KOPT-K1 (cell line): ENCODE data around the gene SKIC8.

ENCODE experiments used
- H3K27ac ChIP-seq: fragments of 200-600 bp; sonication (generic); 2 replicates; pipeline ENCODE4 v1.5.1; 2016; ENCODE audit warnings: antibody characterized with exemption, mild to moderate bottlenecking, low read depth, low read length; ENCODE audit not compliant: poor library complexity, severe bottlenecking
- H3K36me3 ChIP-seq: fragments of 200-600 bp; sonication (generic); 2 replicates; pipeline ENCODE4 v1.5.1; 2017; ENCODE audit warnings: antibody characterized with exemption, mild to moderate bottlenecking, low read length, moderate library complexity; ENCODE audit not compliant: insufficient read depth
- H3K9me3 ChIP-seq: fragments of 200-600 bp; sonication (generic); 2 replicates; pipeline ENCODE4 v1.5.1; 2017; ENCODE audit warnings: antibody characterized with exemption, low read length, mild to moderate bottlenecking; ENCODE audit not compliant: insufficient read depth, poor library complexity, severe bottlenecking

The SKIC8 gene

GRCh38 chr15:78325092-78325843 lies 25.9 kb upstream of the SKIC8 start:
- H3K9me3 ChIP-seq = no peaks in the 10 kb centered on the region
- no peaks in the 10 kb centered on the region for H3K36me3 ChIP-seq
- no peak overlapping the region for H3K27ac ChIP-seq

- H3K9me3 ChIP-seq = no peaks in the 10 kb centered on the region
- H3K27ac ChIP-seq = no peak overlapping the region
- no peaks in the 10 kb centered on the region for H3K36me3 ChIP-seq
These were observed 24.7 kb upstream of the SKIC8 start for GRCh38 chr15:78324144-78324543.

- no peak overlapping the region for H3K27ac ChIP-seq
- no peaks in the 10 kb centered on the region for H3K36me3 ChIP-seq
- H3K9me3 ChIP-seq = no peaks in the 10 kb centered on the region
These were observed 24.3 kb upstream of the SKIC8 start for GRCh38 chr15:78323693-78324092.

DNA sequence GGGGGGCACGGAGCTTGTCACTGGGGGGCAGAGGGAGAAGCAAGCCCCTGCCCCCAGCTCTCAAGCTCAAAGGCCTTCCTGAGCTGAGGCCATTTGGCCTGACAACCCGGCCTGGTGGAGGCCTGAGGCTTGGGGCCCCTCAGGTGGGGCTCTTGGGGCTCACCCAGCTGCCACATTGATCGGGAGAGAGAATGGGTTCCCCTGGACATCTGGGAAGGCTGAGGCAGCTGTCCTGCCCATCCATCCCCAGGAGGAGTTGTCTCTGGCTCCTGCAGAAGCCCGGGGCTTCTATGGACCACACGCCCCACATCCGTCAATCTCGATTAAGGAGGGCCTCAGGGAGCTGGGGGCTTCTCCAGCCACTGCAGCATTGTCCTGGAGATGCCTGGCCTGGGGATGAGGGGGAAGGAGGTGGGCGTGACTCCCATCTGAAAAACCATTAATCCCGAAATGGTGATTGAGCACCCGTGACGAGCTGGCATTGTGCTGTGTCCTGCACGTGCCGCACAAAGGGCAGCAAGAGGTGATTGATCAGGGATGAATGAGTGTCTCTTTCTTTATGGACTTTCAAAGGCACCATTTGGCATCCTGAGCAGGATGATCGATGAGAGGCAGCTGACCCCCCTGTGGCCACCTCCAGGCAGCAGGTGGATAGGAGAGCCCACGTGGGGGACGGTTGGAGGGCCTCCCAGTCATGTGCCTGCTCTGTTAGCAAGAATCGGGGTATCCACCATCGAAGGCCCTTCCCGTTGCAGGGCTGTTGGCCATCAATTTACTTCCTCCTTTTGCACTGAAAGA lies 23.5 kb upstream of the SKIC8 start:
- no peak overlapping the region for H3K27ac ChIP-seq
- no peaks in the 10 kb centered on the region for H3K36me3 ChIP-seq
- no peaks in the 10 kb centered on the region for H3K9me3 ChIP-seq

- H3K27ac ChIP-seq = no peak overlapping the region
- no peaks in the 10 kb centered on the region for H3K36me3 ChIP-seq
- H3K9me3 ChIP-seq = no peaks in the 10 kb centered on the region
These were observed 22.8 kb upstream of the SKIC8 start for GRCh38 chr15:78322243-78322642.

- Histone ChIP-seq H3K27ac (no peak overlapping the region), H3K36me3 (no peaks in the 10 kb centered on the region), H3K9me3 (no peaks in the 10 kb centered on the region)
These were observed 22.4 kb upstream of the SKIC8 start for GRCh38 chr15:78321786-78322185.

- H3K27ac ChIP-seq = no peak overlapping the region
- no peaks in the 10 kb centered on the region for H3K36me3 ChIP-seq
These were observed 21.7 kb upstream of the SKIC8 start for GRCh38 chr15:78321041-78321570.

DNA sequence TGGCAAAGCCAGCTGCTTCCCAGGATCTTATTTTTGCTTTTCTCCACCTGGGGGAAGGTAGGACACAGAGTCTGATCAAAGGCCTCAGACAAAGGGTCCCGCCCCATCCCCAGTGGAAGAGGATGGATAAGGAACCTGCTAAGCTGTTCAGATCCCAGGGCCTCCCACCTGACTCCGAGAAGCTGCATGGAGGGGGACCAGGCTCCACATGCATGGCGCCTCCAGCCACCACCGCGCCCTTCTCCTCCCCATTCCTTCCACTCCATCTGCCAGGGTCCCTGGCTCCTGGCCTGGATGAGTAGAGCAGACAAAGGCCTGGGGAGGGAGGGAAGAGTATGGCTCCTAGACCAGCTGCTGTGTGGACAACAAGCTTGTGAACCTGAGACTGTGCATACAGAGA lies 20.8 kb upstream of the SKIC8 start:
- Histone ChIP-seq H3K36me3 (no peaks in the 10 kb centered on the region), H3K9me3 (no peaks in the 10 kb centered on the region)

More at GRCh38 chr15:78321041-78321570, 21.7 kb upstream of the SKIC8 start:
- H3K9me3 ChIP-seq = no peaks in the 10 kb centered on the region

DNA sequence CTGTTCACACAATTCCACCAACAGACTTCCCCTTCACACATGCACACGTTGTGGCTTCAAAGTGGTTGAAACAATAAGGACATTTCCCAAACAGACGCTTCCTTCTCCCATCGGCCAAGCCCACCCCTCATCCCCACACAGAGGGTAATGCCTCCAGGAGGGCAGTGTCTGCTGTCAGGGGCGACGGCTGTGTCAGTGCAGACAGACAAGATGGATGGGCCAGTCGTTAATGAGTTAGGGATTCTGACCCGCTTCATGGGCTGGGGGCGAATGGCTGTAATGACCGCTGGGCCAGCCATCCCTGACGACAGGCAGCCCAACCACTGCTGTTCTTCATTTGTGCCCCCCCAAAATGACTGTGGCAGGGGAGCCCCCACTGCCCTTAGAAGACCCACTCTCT lies 20.2 kb upstream of the SKIC8 start:
- Histone ChIP-seq H3K27ac (no peak overlapping the region), H3K36me3 (no peaks in the 10 kb centered on the region), H3K9me3 (no peaks in the 10 kb centered on the region)

More for the DNA sequence above, 20.8 kb upstream of the SKIC8 start:
- H3K27ac ChIP-seq = no peak overlapping the region

- H3K27ac ChIP-seq = no peak overlapping the region
- H3K36me3 ChIP-seq = no peaks in the 10 kb centered on the region
These were observed 17.9 kb upstream of the SKIC8 start for GRCh38 chr15:78317145-78317836.

GRCh38 chr15:78316283-78317083 lies 17.1 kb upstream of the SKIC8 start:
- Histone ChIP-seq H3K9me3 (no peaks in the 10 kb centered on the region), H3K36me3 (no peaks in the 10 kb centered on the region), H3K27ac (no peak overlapping the region)

More at GRCh38 chr15:78317145-78317836, 17.9 kb upstream of the SKIC8 start:
- no peaks in the 10 kb centered on the region for H3K9me3 ChIP-seq

- no peak overlapping the region for H3K27ac ChIP-seq
- no peaks in the 10 kb centered on the region for H3K36me3 ChIP-seq
- H3K9me3 ChIP-seq = no peaks in the 10 kb centered on the region
These were observed 16.4 kb upstream of the SKIC8 start for GRCh38 chr15:78315686-78316282.

DNA sequence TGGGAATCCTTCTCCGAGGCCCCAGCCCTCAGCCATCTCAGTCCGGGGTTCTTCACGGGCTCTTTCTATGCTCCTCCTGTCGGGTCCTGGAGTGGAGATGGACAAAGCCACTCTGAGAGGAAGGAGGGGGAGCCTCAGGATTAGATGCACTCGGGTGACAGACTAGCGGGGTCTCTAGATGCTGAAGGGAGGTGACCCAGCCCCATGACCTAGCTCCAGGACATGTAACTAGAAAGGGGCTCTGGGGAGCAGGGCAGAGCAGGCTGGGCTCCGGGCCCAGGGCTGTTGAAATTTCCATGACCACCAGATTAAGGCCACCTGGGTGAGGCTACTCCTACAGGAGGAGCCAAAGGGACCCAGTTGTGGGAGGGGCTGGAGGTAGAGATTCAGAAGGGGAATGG lies 14.8 kb upstream of the SKIC8 start:
- Histone ChIP-seq H3K27ac (no peak overlapping the region), H3K9me3 (no peaks in the 10 kb centered on the region), H3K36me3 (no peaks in the 10 kb centered on the region)

GRCh38 chr15:78313383-78313782 lies 14.0 kb upstream of the SKIC8 start:
- Histone ChIP-seq H3K9me3 (no peaks in the 10 kb centered on the region), H3K36me3 (no peaks in the 10 kb centered on the region), H3K27ac (no peak overlapping the region)
